IPS-18a (cell line): ENCODE data around the gene CDH20.
"Not testable (repeated sequence)": the region's sequence is repeated elsewhere in the genome, so short reads cannot be mapped to it uniquely, and the experiment has no call there.

Experiments
- H3K27ac ChIP-seq: one replicate; pipeline ENCODE4 v1.5.1; 2013; ENCODE audit warnings: low read length
- H3K27me3 ChIP-seq: one replicate; pipeline ENCODE4 v1.6.1; 2013; ENCODE audit warnings: mild to moderate bottlenecking, low read length; ENCODE audit not compliant: control insufficient read depth, insufficient read depth
- H3K36me3 ChIP-seq: one replicate; pipeline ENCODE4 v1.6.1; 2013; ENCODE audit warnings: low read depth, low read length; ENCODE audit not compliant: control insufficient read depth
- H3K4me1 ChIP-seq: one replicate; pipeline ENCODE4 v1.6.1; 2013; ENCODE audit warnings: low read depth, low read length; ENCODE audit not compliant: control insufficient read depth
- H3K4me3 ChIP-seq: one replicate; pipeline ENCODE4 v1.5.1; 2013; ENCODE audit warnings: low read length
- H3K9ac ChIP-seq: one replicate; pipeline ENCODE4 v1.6.1; 2013; ENCODE audit warnings: mild to moderate bottlenecking, low read length, moderate library complexity
- H3K9me3 ChIP-seq: one replicate; pipeline ENCODE4 v1.6.1; 2013; ENCODE audit warnings: low read depth, low read length; ENCODE audit not compliant: control insufficient read depth

CDH20 gene

DNA sequence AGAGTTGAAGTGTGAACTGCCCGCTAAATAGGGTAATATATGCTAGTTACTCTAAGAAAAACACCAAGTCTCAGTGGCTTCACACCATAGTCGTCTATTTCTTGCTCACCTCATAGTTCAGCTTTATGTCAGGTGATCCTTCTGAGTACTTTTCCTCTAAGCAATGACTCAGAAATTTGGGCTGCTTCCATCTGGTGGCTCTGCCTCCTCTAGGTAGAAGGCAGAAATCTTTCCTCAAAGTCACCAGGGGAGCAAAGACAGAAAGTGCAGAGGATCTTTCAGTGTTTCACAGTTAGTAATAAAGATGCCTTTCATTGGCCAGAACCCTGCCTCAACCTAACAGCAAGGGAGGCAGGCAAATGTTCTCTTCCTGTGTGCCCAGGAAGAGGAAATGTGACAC lies 17.3 kb downstream of the CDH20 start:
- no peaks in the 10 kb centered on the region for H3K4me1 ChIP-seq
- no peak overlapping the region for H3K27ac ChIP-seq

DNA sequence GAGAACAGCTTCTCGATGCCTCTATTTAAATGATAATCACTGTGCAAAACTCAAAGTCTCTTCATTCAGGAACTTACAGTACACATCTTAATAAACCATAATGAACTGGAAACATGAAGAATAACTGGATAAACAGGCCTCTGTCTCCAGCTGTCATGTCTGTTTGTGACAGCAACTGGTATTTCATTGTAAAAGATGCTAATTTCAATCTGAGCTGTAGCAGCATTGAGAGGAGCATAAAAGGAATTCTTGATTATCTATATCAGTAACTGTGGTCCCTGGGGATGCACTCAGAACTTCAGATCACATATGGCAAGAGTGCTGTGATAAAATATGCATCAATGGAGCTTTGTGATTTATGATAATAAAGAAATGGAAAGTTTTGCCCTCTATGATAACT lies 18.8 kb downstream of the CDH20 start:
- H3K4me1 ChIP-seq, result no peaks in the 10 kb centered on the region
- no peaks in the 10 kb centered on the region for H3K9me3 ChIP-seq
- H3K27ac ChIP-seq, result no peak overlapping the region
- H3K36me3 ChIP-seq, result no peaks in the 10 kb centered on the region
- no peaks in the 10 kb centered on the region for H3K27me3 ChIP-seq
- H3K4me3 ChIP-seq, result no peak overlapping the region
- H3K9ac ChIP-seq, result no peak overlapping the region

More for the DNA sequence above, 17.3 kb downstream of the CDH20 start:
- no peaks in the 10 kb centered on the region for H3K9me3 ChIP-seq
- no peaks in the 10 kb centered on the region for H3K36me3 ChIP-seq
- H3K9ac ChIP-seq, result no peak overlapping the region
- H3K27me3 ChIP-seq, result no peaks in the 10 kb centered on the region
- H3K4me3 ChIP-seq, result no peak overlapping the region

DNA sequence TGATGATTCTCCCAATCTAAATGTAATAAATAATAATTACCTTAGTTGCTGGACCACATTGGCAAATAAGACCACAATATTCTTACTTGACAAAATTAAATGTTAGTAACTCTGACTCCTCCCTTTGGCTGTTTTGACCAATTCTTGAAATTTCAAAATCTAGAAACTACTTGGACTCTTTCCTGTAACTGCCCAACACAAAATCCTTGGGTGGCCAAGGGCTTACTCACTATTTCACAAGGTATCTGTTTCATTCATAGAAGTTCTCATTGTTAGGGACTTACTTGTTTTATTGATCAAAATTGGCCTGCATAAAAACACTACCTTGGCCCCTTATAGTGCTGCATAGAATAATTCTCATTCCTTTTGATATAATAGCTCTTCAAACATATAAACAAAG lies 19.4 kb downstream of the CDH20 start:
- Histone ChIP-seq H3K27me3 (no peaks in the 10 kb centered on the region), H3K4me3 (no peak overlapping the region), H3K27ac (no peak overlapping the region), H3K4me1 (no peaks in the 10 kb centered on the region), H3K36me3 (no peaks in the 10 kb centered on the region), H3K9ac (no peak overlapping the region), H3K9me3 (no peaks in the 10 kb centered on the region)

DNA sequence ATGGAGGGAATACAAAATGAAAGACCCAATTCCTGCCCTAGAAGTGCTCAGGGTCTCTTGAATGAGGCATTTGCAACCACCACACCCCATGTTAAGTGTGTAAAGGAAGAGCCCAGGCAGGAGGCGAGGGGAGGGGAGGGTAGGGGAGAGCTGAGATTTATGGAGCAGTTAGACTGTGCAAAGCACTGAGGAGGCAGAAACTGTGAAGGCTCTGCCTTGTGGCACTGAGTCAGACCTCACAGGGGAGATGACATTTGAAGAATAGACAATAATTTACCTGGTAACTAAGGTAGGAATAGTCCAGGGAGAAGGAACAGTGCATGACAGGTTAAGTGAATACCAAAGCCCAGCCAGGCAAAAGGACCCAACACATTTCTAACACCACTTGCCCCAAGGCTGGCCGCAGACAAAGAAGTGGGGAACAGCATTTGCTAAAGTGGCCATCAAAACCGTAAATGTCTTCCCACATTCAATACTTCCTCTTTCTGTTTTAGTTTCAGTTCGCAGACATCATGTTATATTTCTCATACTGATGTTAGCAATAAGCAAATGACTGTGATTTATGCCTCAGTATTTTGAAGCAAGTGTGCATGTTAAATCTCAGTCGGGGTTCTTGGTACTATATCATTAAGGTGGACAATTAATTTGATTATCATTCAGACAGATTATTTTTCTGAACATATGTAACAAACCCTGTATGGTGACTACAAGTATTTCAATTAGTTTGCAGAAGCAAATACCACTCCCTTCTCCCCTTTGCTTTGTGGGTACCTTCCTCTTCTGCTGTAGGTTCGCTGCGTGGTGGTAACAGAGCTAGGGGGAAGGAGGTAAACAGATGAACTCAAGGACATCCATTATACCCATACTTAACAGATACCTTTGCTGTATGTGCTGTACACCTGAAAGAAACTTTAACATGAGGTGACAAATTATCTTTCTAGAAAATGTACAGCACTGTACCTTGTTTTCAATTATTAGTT lies 27.5 kb downstream of the CDH20 start:
- Histone ChIP-seq H3K4me3 (no peak overlapping the region), H3K9ac (no peak overlapping the region), H3K27me3 (no peaks in the 10 kb centered on the region), H3K36me3 (no peaks in the 10 kb centered on the region), H3K27ac (no peak overlapping the region), H3K9me3 (no peaks in the 10 kb centered on the region), H3K4me1 (no peaks in the 10 kb centered on the region)

DNA sequence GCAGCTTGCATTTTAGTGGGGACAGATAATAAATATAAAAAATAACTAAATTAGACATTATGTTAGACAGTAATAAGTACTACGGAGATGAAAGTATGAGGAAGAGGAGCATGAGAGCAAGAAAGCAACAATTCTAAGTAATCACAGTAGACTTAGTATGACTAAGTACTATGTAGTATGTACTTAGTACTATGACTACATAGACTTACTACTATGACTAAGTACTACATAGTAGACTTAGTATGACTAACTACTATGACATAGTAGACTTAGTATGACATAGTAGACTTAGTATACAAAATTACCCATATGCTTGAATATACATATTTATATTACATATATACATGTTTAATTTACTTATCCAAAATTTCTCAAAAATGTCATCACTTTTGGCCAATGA lies 29.3 kb downstream of the CDH20 start:
- Histone ChIP-seq H3K4me3 (no peak overlapping the region), H3K9me3 (no peaks in the 10 kb centered on the region), H3K4me1 (no peaks in the 10 kb centered on the region), H3K9ac (no peak overlapping the region), H3K27me3 (no peaks in the 10 kb centered on the region), H3K27ac (no peak overlapping the region), H3K36me3 (no peaks in the 10 kb centered on the region)

DNA sequence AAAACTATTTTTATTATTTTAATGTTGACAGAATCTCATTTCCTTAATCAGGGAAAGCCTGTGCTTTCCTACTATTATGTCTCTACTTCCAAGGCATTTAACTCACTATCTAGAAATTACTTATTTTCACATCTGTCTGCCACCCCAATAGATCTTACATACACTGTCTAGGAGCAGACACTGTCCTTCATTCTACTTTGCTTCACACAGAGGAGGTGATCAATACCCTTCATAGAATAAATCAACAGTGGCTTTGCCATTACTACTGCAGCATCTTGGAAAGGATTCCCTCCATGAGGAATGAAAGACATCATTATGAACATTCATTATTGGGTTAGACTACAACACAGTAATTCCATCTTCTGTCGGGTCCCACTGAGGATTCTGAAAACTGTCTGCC lies 31.7 kb downstream of the CDH20 start:
- no peak overlapping the region for H3K4me3 ChIP-seq
- no peak overlapping the region for H3K27ac ChIP-seq
- no peaks in the 10 kb centered on the region for H3K4me1 ChIP-seq
- H3K9me3 ChIP-seq, result no peaks in the 10 kb centered on the region
- H3K9ac ChIP-seq, result no peak overlapping the region
- H3K27me3 ChIP-seq, result no peaks in the 10 kb centered on the region
- H3K36me3 ChIP-seq, result no peaks in the 10 kb centered on the region

DNA sequence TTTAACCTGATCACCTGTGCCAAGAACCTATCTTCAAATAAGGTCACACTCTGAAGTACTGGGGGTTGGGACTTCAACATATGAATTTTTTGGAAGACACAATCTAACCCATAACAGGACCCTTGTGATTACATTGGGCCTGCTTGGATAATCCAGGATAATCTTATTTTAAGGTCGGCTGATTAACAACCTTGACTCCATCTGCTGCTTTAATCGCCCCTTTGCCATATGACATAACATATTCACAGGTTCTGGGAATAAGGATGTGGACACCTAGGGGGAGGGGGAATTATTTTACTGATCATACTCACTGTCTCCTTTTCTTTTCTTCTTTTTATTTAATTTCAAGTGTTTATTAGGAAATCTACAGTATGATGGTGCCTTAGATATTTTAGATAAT lies 34.8 kb downstream of the CDH20 start:
- no peaks in the 10 kb centered on the region for H3K36me3 ChIP-seq
- H3K27ac ChIP-seq, result no peak overlapping the region
- no peak overlapping the region for H3K9ac ChIP-seq
- H3K4me3 ChIP-seq, result no peak overlapping the region
- no peaks in the 10 kb centered on the region for H3K27me3 ChIP-seq
- H3K4me1 ChIP-seq, result no peaks in the 10 kb centered on the region
- H3K9me3 ChIP-seq, result no peaks in the 10 kb centered on the region

DNA sequence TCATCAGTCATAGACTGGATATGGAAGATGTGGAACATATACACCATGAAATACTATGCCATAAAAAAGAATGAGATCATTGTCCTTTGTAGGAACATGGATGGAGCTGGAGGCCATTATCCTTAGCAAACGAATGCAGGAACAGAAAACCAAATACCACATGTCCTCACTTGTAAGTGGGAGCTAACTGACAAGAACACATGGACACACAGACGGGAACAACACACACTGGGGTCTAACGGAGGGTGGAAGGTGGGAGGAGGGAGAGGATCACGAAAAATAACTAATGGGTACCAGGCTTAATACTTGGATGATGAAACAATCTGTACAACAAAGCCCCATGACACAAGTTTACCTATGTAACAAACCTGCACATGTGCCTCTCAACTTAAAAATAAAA lies 36.4 kb downstream of the CDH20 start:
- not testable (repeated sequence) for H3K27me3 ChIP-seq, H3K27ac ChIP-seq, H3K9me3 ChIP-seq, H3K36me3 ChIP-seq, H3K4me1 ChIP-seq, H3K9ac ChIP-seq, H3K4me3 ChIP-seq

DNA sequence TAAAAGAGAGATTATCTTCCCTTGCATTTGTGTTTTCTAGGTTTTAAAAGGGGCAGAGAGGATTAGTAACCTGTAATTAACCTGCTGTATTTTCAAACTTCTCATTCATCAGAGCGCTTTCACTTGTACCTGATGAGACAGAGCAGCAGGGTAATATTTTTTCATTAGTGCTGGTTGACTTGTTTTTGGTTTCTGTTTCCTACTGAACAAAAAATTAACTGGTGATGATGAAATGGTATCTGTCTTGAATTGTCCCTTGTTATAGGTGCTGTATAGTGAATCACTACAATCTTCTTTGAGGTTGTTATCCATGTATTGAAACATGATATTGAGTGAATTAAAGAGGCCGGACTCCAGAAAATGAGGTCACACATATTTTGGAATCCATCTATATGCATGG lies 37.9 kb downstream of the CDH20 start:
- Histone ChIP-seq H3K9me3 (no peaks in the 10 kb centered on the region), H3K4me1 (no peaks in the 10 kb centered on the region), H3K27me3 (no peaks in the 10 kb centered on the region), H3K4me3 (no peak overlapping the region), H3K27ac (no peak overlapping the region), H3K36me3 (no peaks in the 10 kb centered on the region), H3K9ac (no peak overlapping the region)

DNA sequence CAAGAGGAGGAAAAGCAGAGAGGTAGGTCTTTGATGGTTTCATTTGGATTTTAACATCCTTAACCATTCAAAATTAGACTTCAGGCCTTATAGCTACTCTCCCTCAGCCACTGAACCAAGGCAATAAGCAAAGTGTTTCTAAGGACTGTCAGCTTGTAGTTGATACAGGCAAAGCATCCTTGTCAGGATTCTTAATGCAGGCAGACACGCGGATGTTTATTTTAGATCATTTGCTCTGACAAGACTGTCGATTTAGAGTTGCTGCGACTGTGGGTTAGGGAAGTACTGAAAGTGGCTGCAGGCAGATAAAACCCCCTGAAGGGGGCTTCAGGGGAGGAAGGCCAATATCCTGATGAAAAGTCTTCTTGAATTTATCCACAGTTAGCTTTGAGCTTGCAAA lies 46.6 kb downstream of the CDH20 start:
- Histone ChIP-seq H3K27ac (no peak overlapping the region), H3K4me3 (no peak overlapping the region), H3K4me1 (no peaks in the 10 kb centered on the region), H3K9ac (no peak overlapping the region), H3K36me3 (no peaks in the 10 kb centered on the region), H3K9me3 (no peaks in the 10 kb centered on the region), H3K27me3 (no peaks in the 10 kb centered on the region)

DNA sequence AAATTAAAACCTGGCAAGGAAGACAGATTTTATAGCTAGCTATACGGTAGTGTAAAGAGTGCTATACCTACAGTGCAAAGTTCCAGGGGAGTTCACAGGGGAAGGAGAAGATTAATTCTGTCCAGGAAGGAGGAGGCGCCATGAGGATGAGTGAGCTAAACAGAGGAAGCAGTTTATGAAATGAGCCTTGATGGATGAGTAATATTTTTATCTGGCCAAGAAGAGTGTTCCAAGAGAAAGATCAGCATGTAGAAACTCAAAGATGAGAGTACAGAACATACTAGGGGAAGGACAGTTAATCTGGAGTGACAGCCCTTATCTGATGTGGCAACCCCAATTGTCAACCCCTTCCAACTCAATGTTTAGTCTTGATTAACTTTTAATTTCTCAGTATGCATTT lies 54.8 kb downstream of the CDH20 start:
- Histone ChIP-seq H3K4me1 (no peaks in the 10 kb centered on the region), H3K27ac (no peak overlapping the region), H3K9me3 (no peaks in the 10 kb centered on the region)

DNA sequence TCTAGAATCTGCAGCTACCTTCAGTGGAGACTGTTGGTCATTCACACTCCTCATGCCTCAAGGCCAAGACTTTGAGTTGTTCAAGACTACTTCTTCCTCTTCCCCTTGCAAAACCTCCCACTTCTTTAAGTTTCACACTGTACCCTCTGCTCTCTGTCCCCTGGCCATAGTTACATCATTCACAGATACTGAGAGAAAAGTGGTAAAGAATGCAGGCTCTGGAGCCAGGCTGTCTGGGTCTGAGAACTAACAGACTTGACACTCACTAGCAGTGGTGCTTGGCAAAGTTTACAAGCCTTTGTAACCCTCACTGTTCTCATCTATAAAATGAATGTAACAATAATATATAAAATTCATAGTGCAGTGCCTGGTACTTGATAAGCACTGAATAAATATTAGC lies 61.8 kb downstream of the CDH20 start:
- Histone ChIP-seq H3K9ac (no peak overlapping the region), H3K9me3 (no peaks in the 10 kb centered on the region), H3K4me3 (no peak overlapping the region), H3K27ac (no peak overlapping the region), H3K27me3 (no peaks in the 10 kb centered on the region), H3K36me3 (no peaks in the 10 kb centered on the region), H3K4me1 (no peaks in the 10 kb centered on the region)

More for the DNA sequence above, 54.8 kb downstream of the CDH20 start:
- no peak overlapping the region for H3K9ac ChIP-seq
- H3K27me3 ChIP-seq, result no peaks in the 10 kb centered on the region
- H3K36me3 ChIP-seq, result no peaks in the 10 kb centered on the region
- H3K4me3 ChIP-seq, result no peak overlapping the region
